Fibroblast of skin of right quadriceps (primary cell): ENCODE data around the gene ARHGEF33.

Experiments
- DNase-seq: peaks from one replicate; pipeline ENCODE4 v3.0.0-alpha.2; 2013

The ARHGEF33 gene

GRCh38 chr2:39020383-39020782, 130.7 kb downstream of the ARHGEF33 start:
- DNase-seq, result no peak

GRCh38 chr2:39022642-39023235, 133.1 kb downstream of the ARHGEF33 start:
- no peak for DNase-seq

GRCh38 chr2:39023649-39024048, 134.0 kb downstream of the ARHGEF33 start:
- DNase-seq, result no peak

GRCh38 chr2:39024833-39025232, 135.2 kb downstream of the ARHGEF33 start:
- DNase-seq, result peak; percentile 28
